ENCODE data around the gene REC114.
"Not testable (repeated sequence)": the region's sequence is repeated elsewhere in the genome, so short reads cannot be mapped to it uniquely, and the experiment has no call there.

- not testable (repeated sequence) for TF ChIP-seq RFX5 (IDR thresholded peaks at IDR 0.05; ENCODE audit: low read depth, low read length); HDAC1 (IDR thresholded peaks at IDR 0.05)
These were observed 42.7 kb upstream of the REC114 start for GRCh38 chr15:73400222-73400621.

Measured in K562 (cell line).